NB4 (cell line): ENCODE data around the gene MPHOSPH10.

Experiments
- MAX ChIP-seq: IDR thresholded peaks from 2 replicates; pipeline ENCODE4 v1.6.1; 2011; ENCODE audit warnings: low read depth, low read length
- POLR2A ChIP-seq: IDR thresholded peaks from 2 replicates; pipeline ENCODE4 v1.6.1; 2011; ENCODE audit warnings: mild to moderate bottlenecking; ENCODE audit not compliant: insufficient read length; ENCODE audit errors: extremely low read depth

DNA sequence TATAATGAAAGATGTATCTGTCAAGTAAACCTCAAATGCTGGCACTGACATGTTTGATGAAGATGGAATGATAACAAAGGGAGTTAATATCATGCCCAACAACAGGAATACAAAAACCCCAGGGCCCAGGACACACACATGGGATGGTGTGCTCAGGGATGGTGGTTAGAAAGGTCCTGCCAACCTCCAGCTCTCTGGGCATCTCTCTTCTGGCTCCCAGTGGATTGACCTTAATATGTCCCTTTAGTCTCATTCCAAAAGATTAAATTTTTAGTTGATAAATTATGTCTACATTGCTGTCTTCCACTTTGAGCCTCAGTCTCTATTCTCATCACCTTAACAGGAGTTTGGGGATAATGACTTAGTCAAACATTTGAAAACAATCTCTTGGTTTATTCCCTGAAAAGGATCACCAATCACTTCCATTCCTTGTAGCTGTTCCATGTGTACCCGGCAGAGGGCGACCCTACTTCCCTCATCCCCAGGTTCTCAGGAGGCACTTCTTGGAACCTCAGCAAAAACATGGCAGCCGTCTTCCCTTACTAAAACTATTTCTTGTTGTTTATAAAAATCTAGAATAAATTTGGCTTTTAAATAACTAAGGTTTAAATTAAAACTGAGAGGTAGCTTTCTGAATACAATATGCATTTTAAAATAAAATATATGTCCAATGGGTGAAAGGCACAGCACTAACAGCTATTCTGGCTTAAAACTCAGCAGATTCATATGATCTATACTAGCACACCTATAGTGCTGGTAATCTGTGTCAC lies 30.1 kb upstream of the MPHOSPH10 start:
- TF ChIP-seq MAX (no peak), POLR2A (no peak)
